SK-N-MC (cell line): ENCODE data around the gene SLC6A6.

ENCODE experiments used
- DNase-seq: peaks from one replicate; pipeline ENCODE4 v3.0.0-alpha.2; 2011; ENCODE audit warnings: low read depth, low spot score
- H3K27ac ChIP-seq: fragments of 200-600 bp; sonication (generic); 2 replicates; pipeline ENCODE4 v1.5.1; 2016; ENCODE audit warnings: mixed run types
- H3K36me3 ChIP-seq: fragments of 200-600 bp; sonication (generic); 2 replicates; pipeline ENCODE4 v1.6.1; 2017; ENCODE audit warnings: antibody characterized with exemption, low read length, mixed read lengths; ENCODE audit not compliant: insufficient read depth
- H3K4me3 ChIP-seq: fragments of 200-600 bp; sonication (generic); 2 replicates; pipeline ENCODE4 v1.5.1; 2016
- H3K9ac ChIP-seq: fragments of 200-600 bp; sonication (generic); 2 replicates; pipeline ENCODE4 v1.8.0; 2017; ENCODE audit warnings: mixed run types, mixed read lengths; ENCODE audit not compliant: insufficient read length
- H3K9me3 ChIP-seq: fragments of 200-600 bp; sonication (generic); 2 replicates; pipeline ENCODE4 v1.6.1; 2017; ENCODE audit warnings: low read depth, mild to moderate bottlenecking, antibody characterized with exemption, low read length, moderate library complexity, mixed read lengths
- EZH2 ChIP-seq: fragments of 200-600 bp; sonication (generic); IDR thresholded peaks from one replicate; pipeline ENCODE4 v1.6.1; 2017; ENCODE audit warnings: antibody characterized with exemption
- FOXP2 ChIP-seq: optimal IDR thresholded peaks from 2 replicates; pipeline ENCODE3; 2011; ENCODE audit warnings: mild to moderate bottlenecking, moderate library complexity; ENCODE audit not compliant: insufficient read depth; ENCODE audit errors: extremely low read length, control extremely low read depth
- POLR2AphosphoS5 ChIP-seq: IDR thresholded peaks from 2 replicates; pipeline ENCODE4 v1.6.1; 2012; ENCODE audit warnings: mild to moderate bottlenecking, low read depth, low read length, borderline replicate concordance

The SLC6A6 gene

DNA sequence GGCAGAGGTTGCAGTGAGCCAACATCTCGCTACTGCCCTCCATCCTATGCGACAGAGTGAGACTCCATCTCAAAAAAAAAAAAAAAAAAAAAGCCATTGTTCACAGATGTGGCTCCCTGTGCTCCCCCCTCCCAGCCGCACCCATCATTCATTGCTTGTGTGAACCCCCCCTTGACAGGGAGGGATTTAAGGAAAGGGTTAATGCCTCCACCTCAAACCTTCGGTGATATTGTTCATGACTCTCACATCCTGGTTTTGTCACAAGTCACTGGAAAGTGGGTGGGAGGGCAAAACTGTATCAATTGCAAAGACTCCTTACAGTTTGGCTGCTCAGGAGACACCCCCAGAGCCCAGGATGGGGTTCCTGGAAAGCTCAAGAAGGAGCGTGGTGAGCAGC, 7.7 kb downstream of the SLC6A6 start:
- no peak overlapping the region for H3K27ac ChIP-seq
- no peak overlapping the region for H3K4me3 ChIP-seq
- TF ChIP-seq EZH2 (no peak), FOXP2 (no peak), POLR2AphosphoS5 (no peak)
- H3K9ac ChIP-seq, result no peak overlapping the region
- no peaks in the 10 kb centered on the region for H3K9me3 ChIP-seq
- DNase-seq, result no peak
- H3K36me3 ChIP-seq, result no peaks in the 10 kb centered on the region

DNA sequence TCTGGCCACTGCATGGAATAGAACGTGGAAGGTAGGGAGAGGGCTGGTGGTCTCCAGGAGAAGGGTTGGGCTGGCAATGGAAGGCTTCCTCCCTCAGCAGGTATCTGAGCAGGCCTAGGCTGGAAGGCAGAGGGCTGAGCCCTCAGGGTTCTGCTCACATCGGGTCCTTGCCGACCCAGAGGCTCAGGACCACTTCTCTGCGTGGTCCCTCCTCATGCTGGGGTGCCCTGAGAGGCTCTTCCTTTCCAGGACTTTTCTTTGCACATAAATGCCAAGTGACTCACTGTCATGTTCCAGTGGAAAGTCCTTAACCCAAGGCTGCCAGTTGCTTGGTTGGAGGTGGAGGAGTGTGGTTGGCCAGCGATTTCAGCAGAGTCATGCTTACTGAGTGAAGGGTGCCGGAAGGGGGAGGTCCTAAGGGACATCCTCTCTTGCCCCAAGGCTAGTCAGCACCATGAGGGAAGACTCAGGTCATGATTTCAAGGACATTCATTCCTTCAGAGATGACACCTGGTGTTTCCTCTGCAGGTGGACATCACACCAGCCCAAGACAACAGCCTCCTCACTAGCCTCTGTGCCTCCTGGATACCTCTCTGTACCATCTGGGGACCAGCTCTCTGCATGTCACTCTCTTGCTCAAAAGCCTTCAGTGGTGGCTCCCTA, 8.2 kb downstream of the SLC6A6 start:
- no peak for DNase-seq
- H3K9ac ChIP-seq, result no peak overlapping the region

DNA sequence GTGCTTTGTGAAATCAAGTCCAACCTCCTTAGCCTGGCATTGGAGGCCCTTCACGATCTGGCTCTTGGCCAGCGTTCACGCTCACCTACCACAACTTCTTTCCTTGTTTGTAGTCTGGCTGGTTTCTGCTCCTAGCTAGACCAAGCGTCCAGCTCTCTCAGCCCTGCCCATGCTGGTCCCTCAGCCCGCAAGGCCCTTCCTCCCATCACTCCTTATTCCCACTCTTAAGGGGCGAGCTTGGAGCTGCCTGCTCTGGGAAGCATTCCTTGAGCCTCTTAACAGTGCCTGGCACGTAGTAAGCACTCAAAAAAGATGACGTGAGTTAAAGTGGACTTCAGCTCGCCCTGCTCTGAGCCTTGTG, 8.7 kb downstream of the SLC6A6 start:
- Histone ChIP-seq H3K9ac (no peak overlapping the region), H3K27ac (no peak overlapping the region), H3K36me3 (no peaks in the 10 kb centered on the region), H3K9me3 (no peaks in the 10 kb centered on the region), H3K4me3 (no peak overlapping the region)
- TF ChIP-seq EZH2 (no peak), POLR2AphosphoS5 (no peak), FOXP2 (no peak)
- DNase-seq, result no peak

More for the DNA sequence above, 8.2 kb downstream of the SLC6A6 start:
- no peak overlapping the region for H3K4me3 ChIP-seq
- H3K9me3 ChIP-seq, result no peaks in the 10 kb centered on the region
- no peak overlapping the region for H3K27ac ChIP-seq
- TF ChIP-seq FOXP2 (no peak), POLR2AphosphoS5 (no peak), EZH2 (no peak)
- no peaks in the 10 kb centered on the region for H3K36me3 ChIP-seq

DNA sequence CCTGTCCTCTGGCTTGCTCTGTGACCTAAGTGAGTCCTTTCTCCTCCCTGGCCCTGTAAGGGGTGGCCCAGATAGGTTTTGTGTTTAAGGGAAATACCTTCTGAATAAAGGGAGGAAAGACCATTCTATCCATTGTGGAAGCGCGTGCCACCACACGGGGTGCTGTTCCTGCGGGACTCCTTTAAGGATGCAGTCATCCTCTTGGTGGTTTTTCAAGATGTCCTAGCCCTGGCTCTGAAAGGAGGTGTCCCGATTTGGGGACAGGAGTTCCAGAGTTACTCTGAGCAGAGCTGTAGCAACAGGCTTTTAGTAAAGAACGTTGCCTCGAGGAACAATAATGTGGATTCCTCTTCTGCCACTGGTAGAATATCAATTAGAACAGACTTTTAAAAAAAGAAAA, 9.6 kb downstream of the SLC6A6 start:
- H3K4me3 ChIP-seq, result no peak overlapping the region
- no peaks in the 10 kb centered on the region for H3K36me3 ChIP-seq
- H3K27ac ChIP-seq, result no peak overlapping the region
- no peak for DNase-seq
- no peak overlapping the region for H3K9ac ChIP-seq
- TF ChIP-seq FOXP2 (no peak), EZH2 (no peak), POLR2AphosphoS5 (no peak)
- H3K9me3 ChIP-seq, result no peaks in the 10 kb centered on the region

DNA sequence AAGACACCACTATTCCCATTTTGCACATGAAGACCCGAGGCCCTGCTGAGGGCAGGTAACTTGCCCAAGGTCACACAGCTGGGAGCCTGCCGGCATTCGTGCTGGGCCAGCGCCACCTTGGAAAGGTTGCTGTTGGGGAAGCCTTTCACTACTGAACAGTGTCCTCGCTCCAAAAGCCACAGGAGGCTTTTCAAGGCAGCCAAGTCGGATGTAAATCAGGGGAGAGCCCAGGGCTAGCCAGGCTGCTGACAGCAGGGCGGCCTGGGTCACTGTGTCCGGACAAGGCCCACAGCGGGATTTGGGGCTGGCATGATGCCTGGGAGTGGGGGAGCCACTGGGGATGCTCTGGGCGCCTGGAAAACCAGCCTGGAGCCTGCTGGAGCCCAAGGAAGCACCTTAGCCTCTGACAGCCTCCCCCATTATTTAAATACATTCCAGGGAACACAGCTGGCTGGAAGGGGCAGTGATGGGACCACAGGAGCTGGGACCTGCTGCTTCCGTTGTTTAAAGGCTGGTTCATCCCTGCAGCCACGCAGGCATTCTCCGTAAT, 10.5 kb downstream of the SLC6A6 start:
- Histone ChIP-seq H3K36me3 (no peaks in the 10 kb centered on the region), H3K9me3 (no peaks in the 10 kb centered on the region), H3K9ac (no peak overlapping the region), H3K27ac (no peak overlapping the region), H3K4me3 (no peak overlapping the region)
- no peak for TF ChIP-seq FOXP2
- no peak for TF ChIP-seq EZH2
- TF ChIP-seq POLR2AphosphoS5, result no peak
- no peak for DNase-seq

DNA sequence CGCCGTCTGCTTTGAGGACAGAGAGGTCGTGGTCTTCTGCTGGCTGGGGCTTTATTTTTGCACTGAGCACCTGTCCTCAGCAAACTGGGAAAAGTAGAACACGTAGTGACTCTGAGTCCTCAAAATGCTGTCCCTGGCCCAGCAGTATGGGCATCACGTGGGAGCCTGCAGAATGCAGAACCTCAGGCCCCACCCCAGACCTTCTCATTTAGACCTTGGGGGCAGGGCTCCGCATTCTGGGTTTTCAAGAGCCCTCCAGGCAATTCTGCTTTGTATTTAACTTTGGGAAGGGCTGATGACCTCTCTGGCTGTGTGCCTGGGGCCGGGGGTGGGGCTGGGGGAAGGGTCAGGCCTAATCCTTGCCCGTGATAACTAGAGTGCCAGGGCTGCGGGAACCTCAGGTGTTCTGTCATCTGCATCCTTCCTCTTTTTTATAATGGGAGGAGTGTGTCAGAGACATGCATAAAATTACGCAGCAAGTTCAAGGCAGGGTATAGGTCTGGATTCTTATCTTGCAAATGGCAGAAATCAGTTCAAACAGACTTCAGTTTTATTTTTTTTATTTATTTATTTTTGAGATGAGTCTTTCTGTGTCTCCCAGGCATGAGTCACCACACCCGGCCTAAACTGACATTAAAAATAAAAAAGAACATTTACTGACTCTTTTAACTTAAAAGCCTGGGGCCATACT, 11.1 kb downstream of the SLC6A6 start:
- TF ChIP-seq FOXP2 (no peak), POLR2AphosphoS5 (no peak), EZH2 (no peak)
- H3K9ac ChIP-seq, result no peak overlapping the region
- H3K27ac ChIP-seq, result no peak overlapping the region
- no peaks in the 10 kb centered on the region for H3K36me3 ChIP-seq
- DNase-seq, result no peak
- H3K4me3 ChIP-seq, result no peak overlapping the region
- H3K9me3 ChIP-seq, result no peaks in the 10 kb centered on the region

DNA sequence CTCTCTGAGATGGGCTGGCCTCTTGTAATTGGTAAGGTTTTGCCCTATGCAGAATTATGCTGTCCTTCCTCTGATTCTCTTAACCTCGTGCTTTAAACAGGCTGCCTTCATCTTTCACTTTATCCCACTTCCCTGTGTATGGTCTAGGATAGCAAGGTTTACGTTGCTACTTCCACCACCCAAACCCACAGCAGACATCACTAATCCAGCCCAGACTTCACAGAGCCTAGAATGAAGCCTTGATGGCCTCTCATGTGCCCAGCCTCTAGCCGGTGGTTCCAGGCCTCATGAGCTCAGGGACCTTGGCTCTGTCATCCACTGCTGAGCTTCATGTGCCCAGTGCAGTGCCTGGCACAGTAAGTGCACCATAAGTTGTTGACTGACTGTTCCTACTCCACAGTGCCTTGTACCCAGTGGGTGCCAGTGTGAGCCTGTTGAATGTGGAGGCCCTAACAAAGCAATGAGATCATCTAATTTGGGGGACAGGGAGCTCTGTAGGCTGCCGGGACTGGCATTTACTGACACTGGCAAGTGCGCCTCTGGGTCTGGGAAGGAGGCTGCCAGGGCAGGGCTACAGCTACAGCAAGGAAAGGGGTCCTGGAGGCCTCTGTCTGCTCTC, 12.5 kb downstream of the SLC6A6 start:
- Histone ChIP-seq H3K27ac (no peak overlapping the region), H3K4me3 (no peak overlapping the region), H3K36me3 (no peaks in the 10 kb centered on the region), H3K9ac (no peak overlapping the region), H3K9me3 (no peaks in the 10 kb centered on the region)
- DNase-seq, result no peak
- TF ChIP-seq EZH2 (no peak), POLR2AphosphoS5 (no peak), FOXP2 (no peak)

DNA sequence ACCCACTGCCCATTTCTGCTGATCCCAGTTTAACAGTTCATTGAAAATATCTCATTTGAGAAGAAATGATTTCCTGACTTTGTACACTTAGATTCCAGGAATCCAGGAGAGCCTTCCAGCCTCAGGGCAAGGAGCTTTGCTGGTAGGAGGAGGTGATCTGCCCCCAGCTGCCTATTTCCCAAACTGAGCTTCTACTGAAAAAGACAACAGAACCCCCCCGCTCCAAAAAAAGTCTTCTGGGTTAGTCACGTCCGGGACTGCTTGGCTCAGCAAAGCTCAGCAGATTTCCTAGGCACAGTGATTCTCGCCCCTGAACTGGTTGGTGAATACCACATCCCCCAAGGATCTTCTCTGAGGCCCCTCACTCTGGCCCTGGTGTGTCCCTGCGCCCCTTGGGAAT, 13.1 kb downstream of the SLC6A6 start:
- H3K9ac ChIP-seq, result no peak overlapping the region
- no peaks in the 10 kb centered on the region for H3K9me3 ChIP-seq
- DNase-seq, result no peak
- no peak for TF ChIP-seq EZH2
- TF ChIP-seq FOXP2, result no peak
- TF ChIP-seq POLR2AphosphoS5, result no peak
- H3K4me3 ChIP-seq, result no peak overlapping the region
- no peaks in the 10 kb centered on the region for H3K36me3 ChIP-seq
- H3K27ac ChIP-seq, result no peak overlapping the region

DNA sequence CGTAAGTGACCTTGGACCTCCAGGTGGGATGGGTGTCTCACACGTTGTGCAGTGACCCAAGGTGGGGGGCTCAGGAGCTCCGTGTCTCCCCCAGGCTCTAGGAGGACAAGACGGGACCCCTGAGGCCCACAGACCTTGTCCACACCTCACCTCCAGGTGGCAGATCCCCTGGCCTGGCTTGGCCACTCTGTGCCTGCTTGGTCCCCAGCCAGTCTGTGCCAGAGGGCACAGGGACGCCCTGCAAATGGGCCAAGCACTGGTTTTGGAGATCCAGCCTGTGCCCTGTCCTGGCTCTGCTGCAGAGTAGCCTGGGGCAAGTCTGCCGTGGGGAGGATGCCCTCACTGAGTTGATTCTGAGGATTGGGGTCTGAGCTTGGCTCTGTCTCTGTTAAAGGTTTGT, 14.0 kb downstream of the SLC6A6 start:
- H3K9ac ChIP-seq, result no peak overlapping the region
- H3K27ac ChIP-seq, result no peak overlapping the region
- no peaks in the 10 kb centered on the region for H3K36me3 ChIP-seq
- DNase-seq, result no peak
- no peak for TF ChIP-seq FOXP2
- no peak for TF ChIP-seq POLR2AphosphoS5
- TF ChIP-seq EZH2, result no peak
- no peaks in the 10 kb centered on the region for H3K9me3 ChIP-seq
- H3K4me3 ChIP-seq, result no peak overlapping the region
